22Rv1 (cell line): ENCODE data around the gene WDFY2.

Experiments used
- ZFX ChIP-seq: fragments of 450-650 bp; IDR thresholded peaks from 2 replicates; pipeline ENCODE4 v1.6.1; 2017; ENCODE audit warnings: antibody characterized with exemption, borderline replicate concordance
- TF ChIP-seq, protein P1 (sequence below): fragments of 450-650 bp; IDR thresholded peaks from 2 replicates; pipeline ENCODE4 v1.5.1; 2017; ENCODE audit warnings: mild to moderate bottlenecking

DNA sequence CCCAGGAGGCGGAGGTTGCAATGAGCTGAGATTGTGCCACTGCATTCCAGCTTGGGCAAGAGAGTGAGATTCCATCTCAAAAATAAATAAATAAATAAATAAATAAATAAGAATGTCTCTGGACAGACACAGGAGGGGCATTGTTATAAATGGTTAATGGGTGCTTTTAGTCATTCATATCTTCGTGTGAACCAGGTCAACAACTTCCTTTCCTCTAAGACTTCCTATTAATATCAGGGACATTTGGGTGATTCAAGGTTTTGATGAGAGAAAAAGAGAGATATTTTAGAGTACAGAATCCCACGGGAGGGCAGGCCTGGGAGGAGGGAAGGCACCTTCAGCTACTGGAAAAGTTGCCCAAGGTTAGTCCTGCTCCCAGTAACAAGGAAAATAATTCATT is 195.8 kb downstream of the WDFY2 start:
- TF ChIP-seq, protein P1, sequence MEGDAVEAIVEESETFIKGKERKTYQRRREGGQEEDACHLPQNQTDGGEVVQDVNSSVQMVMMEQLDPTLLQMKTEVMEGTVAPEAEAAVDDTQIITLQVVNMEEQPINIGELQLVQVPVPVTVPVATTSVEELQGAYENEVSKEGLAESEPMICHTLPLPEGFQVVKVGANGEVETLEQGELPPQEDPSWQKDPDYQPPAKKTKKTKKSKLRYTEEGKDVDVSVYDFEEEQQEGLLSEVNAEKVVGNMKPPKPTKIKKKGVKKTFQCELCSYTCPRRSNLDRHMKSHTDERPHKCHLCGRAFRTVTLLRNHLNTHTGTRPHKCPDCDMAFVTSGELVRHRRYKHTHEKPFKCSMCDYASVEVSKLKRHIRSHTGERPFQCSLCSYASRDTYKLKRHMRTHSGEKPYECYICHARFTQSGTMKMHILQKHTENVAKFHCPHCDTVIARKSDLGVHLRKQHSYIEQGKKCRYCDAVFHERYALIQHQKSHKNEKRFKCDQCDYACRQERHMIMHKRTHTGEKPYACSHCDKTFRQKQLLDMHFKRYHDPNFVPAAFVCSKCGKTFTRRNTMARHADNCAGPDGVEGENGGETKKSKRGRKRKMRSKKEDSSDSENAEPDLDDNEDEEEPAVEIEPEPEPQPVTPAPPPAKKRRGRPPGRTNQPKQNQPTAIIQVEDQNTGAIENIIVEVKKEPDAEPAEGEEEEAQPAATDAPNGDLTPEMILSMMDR: no peak
- TF ChIP-seq ZFX: no peak
